Measurements from ENCODE around the gene ZNF764.
"Not testable (repeated sequence)": the region's sequence is repeated elsewhere in the genome, so short reads cannot be mapped to it uniquely, and the experiment has no call there.

Gene ZNF764

DNA sequence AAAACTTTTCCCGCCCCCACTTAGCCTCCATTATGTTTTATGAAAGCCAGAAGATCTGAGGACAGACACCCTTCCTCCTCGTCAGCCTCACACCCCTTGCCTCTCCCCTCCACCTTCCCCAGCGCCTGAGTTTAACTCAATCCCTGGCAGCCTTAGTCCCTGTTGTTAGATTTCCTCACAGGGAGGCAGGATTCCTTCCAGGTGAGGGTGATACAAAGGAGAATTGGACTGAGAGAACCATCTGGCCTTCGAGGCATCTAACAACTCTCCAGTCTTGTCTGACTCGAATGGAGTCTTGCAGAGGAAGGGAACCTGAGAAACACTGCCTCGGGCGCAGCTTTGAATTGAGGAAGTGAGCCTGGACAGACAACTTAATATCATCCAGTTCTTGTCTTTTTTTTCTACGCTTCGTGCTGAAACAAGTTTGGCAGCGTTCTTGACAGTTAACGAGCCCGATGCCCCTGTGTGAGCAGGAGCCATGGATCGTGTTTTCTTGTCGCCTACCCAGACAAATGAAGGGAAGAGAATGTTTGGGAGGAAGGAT lies 30.5 kb downstream of the ZNF764 start:
- Histone ChIP-seq H3K9ac (ENCODE audit: low read depth in 1 of 2, low read length in 2 of 2) (peak overlapping the region; percentile 84 to 96), H3K36me3 (ENCODE audit: control insufficient read depth in 2 of 2, insufficient read depth in 2 of 2, low read length in 2 of 2) (peaks cover 5 to 16% of the 10 kb centered on the region in 2 donors), H3K27me3 (ENCODE audit: control insufficient read depth in 2 of 2, insufficient read depth in 2 of 2, low read length in 2 of 2) (no peaks in the 10 kb centered on the region), H3K4me3 (ENCODE audit: low read length in 2 of 2) (peak overlapping the region; percentile 53 to 71), H3K4me1 (ENCODE audit: control insufficient read depth in 2 of 2, insufficient read depth in 2 of 2, low read length in 2 of 2) (peaks cover 8 to 25% of the 10 kb centered on the region in 2 donors), H3K27ac (ENCODE audit: low read depth in 2 of 2, low read length in 2 of 2) (peak overlapping the region; percentile 98), H3K9me3 (ENCODE audit: control insufficient read depth in 2 of 2, low read length in 2 of 2) (no peaks in the 10 kb centered on the region)

GRCh38 chr16:30526823-30527634 lies 31.1 kb downstream of the ZNF764 start:
- H3K9me3 ChIP-seq (ENCODE audit: control insufficient read depth in 2 of 2, low read length in 2 of 2) = no peaks in the 10 kb centered on the region
- H3K27me3 ChIP-seq (ENCODE audit: control insufficient read depth in 2 of 2, insufficient read depth in 2 of 2, low read length in 2 of 2) = no peaks in the 10 kb centered on the region
- peak overlapping the region; percentile 84 to 96 for H3K9ac ChIP-seq (ENCODE audit: low read depth in 1 of 2, low read length in 2 of 2)
- peak overlapping the region; percentile 98 for H3K27ac ChIP-seq (ENCODE audit: low read depth in 2 of 2, low read length in 2 of 2)
- H3K4me1 ChIP-seq (ENCODE audit: control insufficient read depth in 2 of 2, insufficient read depth in 2 of 2, low read length in 2 of 2) = peaks cover 11 to 27% of the 10 kb centered on the region in 2 donors
- H3K36me3 ChIP-seq (ENCODE audit: control insufficient read depth in 2 of 2, insufficient read depth in 2 of 2, low read length in 2 of 2) = peaks cover 5 to 11% of the 10 kb centered on the region in 2 donors
- peak overlapping the region; percentile 80 to 91 for H3K4me3 ChIP-seq (ENCODE audit: low read length in 2 of 2)

DNA sequence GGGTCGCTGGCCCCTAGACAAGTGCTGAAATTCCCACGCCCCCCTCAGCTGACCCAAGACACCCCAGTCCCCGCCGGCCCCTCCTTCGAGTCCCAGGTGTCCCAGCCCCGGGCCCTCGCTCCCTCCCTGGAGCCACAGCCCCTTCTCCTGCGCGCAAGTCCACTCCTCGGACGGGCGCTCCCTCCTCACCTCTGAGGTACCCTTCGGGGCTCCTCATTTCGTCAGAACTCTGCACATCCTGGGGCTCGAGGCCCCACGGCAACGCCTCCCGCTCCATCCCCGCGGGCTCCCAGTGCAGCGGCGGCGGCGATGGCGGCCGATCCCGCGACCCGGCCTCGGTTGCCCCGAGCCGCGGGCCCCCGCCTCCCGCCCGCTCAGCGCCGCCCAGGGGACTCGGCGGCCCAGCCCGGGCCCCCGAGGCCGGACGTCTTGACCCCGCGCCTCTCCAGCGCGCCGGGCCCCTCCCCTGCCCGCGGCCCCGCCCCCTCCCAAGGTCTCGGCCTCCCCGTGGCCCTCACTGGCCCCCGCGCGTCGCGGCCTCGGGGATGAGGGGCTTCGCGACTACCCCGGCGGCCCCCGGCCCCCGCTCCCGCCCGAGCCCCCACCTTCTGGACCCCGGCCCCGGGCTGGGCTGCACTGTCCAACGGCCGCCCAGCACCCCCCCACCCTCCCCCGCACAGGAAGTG lies 31.9 kb downstream of the ZNF764 start, which contains the start of gene ZNF768:
Gene ZNF768 (minus strand): TSS at position 430 of the 686 bp plus-strand sequence. CDS start 153 bp downstream, at position 277.
- Histone ChIP-seq H3K27me3 (ENCODE audit: control insufficient read depth in 2 of 2, insufficient read depth in 2 of 2, low read length in 2 of 2) (no peaks in the 10 kb centered on the region), H3K9ac (ENCODE audit: low read depth in 1 of 2, low read length in 2 of 2) (peak within 1 kb of the TSS; percentile 84 to 96), H3K36me3 (ENCODE audit: control insufficient read depth in 2 of 2, insufficient read depth in 2 of 2, low read length in 2 of 2) (peaks cover 5 to 10% of the 10 kb centered on the region in 2 donors), H3K4me1 (ENCODE audit: control insufficient read depth in 2 of 2, insufficient read depth in 2 of 2, low read length in 2 of 2) (peaks cover 17 to 28% of the 10 kb centered on the region in 2 donors), H3K27ac (ENCODE audit: low read depth in 2 of 2, low read length in 2 of 2) (peak within 1 kb of the TSS; percentile 98), H3K9me3 (ENCODE audit: control insufficient read depth in 2 of 2, low read length in 2 of 2) (no peaks in the 10 kb centered on the region), H3K4me3 (ENCODE audit: low read length in 2 of 2) (peak within 1 kb of the TSS; percentile 80 to 91)

DNA sequence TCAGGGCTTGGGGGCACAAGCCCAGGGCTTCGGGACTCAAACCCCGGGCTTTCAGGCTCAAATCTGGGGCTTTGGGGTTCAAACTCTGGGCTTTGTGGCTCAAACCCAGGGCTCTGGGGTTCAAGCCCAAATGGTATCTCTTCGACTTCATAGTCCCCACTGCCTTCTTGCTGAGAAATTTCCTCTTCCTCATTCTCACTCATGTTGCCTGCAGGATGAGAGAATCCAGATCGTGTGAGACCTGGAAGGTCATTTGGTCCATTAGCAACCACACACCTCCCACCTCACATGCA lies 32.4 kb downstream of the ZNF764 start:
- peak overlapping the region; percentile 98 for H3K27ac ChIP-seq (ENCODE audit: low read depth in 2 of 2, low read length in 2 of 2)
- H3K9me3 ChIP-seq (ENCODE audit: control insufficient read depth in 2 of 2, low read length in 2 of 2) = no peaks in the 10 kb centered on the region
- peak overlapping the region; percentile 72 to 78 for H3K4me3 ChIP-seq (ENCODE audit: low read length in 2 of 2)
- peak overlapping the region; percentile 54 to 96 for H3K9ac ChIP-seq (ENCODE audit: low read depth in 1 of 2, low read length in 2 of 2)
- peaks cover 5 to 6% of the 10 kb centered on the region in 2 donors for H3K36me3 ChIP-seq (ENCODE audit: control insufficient read depth in 2 of 2, insufficient read depth in 2 of 2, low read length in 2 of 2)
- H3K27me3 ChIP-seq (ENCODE audit: control insufficient read depth in 2 of 2, insufficient read depth in 2 of 2, low read length in 2 of 2) = no peaks in the 10 kb centered on the region
- H3K4me1 ChIP-seq (ENCODE audit: control insufficient read depth in 2 of 2, insufficient read depth in 2 of 2, low read length in 2 of 2) = peaks cover 17 to 25% of the 10 kb centered on the region in 2 donors

DNA sequence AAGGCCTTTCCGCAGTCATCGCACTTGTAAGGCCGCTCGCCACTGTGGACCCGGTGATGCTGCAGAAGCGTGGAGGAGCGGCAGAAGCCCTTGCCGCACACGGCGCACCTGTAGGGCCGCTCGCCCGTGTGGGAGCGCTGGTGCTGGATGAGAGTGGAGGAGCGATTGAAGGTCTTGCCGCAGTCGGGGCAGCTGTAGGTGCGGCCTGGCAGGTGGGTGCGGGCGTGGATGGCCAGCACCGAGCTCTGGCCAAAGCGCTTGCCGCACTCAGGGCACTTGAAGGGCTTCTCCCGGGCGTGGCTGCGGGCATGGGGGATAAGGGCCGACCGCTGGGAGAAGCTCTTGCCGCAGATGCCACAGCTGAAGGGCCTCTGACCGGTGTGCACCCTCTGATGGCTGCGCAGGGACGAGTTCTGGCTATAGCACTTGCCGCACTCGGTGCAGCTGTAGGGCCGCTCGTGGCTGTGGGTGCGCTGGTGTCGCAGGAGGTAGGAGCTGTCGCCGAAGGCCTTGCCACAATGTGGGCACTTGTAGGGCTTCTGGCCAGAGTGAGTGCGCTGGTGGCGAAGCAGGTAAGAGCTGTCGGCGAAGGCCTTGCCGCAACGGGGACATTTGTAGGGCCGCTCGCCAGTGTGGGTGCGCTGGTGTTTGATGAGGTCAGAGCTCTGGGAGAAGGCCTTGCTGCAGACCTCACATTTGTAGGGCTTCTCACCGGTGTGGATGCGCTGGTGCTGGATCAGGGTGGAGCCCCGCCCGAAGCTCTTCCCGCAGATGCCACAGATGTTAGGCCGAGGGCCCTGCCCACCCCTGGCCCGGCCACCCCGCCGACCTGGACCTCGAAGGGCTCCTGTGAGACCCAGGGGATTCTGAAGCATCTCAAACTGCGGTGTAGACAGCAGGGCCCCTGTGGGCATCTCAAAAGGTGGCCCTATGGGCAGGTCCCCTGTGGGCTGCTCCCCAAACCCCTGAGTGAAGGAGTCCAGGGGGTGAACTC lies 33.3 kb downstream of the ZNF764 start:
- Histone ChIP-seq H3K9me3 (ENCODE audit: control insufficient read depth in 2 of 2, low read length in 2 of 2) (no peaks in the 10 kb centered on the region), H3K9ac (ENCODE audit: low read depth in 1 of 2, low read length in 2 of 2) (no peak overlapping the region), H3K27me3 (ENCODE audit: control insufficient read depth in 2 of 2, insufficient read depth in 2 of 2, low read length in 2 of 2) (no peaks in the 10 kb centered on the region), H3K36me3 (ENCODE audit: control insufficient read depth in 2 of 2, insufficient read depth in 2 of 2, low read length in 2 of 2) (peaks cover 5 to 8% of the 10 kb centered on the region in 2 donors), H3K4me1 (ENCODE audit: control insufficient read depth in 2 of 2, insufficient read depth in 2 of 2, low read length in 2 of 2) (peaks cover 17 to 20% of the 10 kb centered on the region in 2 donors), H3K27ac (ENCODE audit: low read depth in 2 of 2, low read length in 2 of 2) (no peak overlapping the region), H3K4me3 (ENCODE audit: low read length in 2 of 2) (no peak overlapping the region)

DNA sequence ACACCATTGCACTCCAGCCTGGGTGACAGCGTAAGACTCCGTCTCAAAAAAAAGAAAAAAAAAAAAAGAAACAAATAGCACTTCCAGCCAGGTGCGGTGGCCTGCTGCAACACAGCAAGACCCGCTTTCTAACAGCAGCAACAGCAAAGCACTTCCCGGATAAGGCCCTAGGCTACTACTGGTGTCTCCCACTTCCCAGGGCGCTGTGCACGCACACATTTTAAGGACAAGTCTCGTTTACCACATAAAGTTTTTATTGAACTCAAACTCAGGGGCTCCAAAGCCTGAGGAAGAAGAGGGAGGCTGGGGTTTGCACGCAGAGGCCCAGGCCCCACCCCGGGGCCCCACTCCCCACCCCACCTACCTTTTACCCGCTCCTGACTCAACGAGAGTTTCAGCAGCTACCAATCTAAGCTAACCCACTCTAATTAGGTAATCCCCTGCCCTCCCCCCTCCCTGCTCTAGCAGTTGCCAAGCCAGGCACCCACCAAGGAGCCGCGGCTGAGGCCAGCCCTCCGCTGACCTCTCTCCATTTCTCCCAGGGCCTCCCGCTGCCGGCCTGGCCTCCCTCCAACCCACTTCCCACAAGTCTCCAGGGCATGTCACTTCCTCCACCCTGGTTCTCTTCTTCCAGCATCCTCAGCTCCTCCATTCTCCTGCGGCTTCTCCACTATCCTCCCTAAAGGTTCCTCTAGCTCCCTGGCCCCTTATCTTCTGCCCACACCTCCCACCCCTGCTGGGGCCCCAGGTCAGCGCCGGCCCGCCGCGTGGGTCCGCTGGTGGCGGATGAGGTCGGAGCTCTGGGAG lies 34.2 kb downstream of the ZNF764 start:
- Histone ChIP-seq H3K36me3 (ENCODE audit: control insufficient read depth in 2 of 2, insufficient read depth in 2 of 2, low read length in 2 of 2) (peaks cover 5 to 8% of the 10 kb centered on the region in 2 donors), H3K4me1 (ENCODE audit: control insufficient read depth in 2 of 2, insufficient read depth in 2 of 2, low read length in 2 of 2) (peaks cover 17 to 20% of the 10 kb centered on the region in 2 donors), H3K9ac (ENCODE audit: low read depth in 1 of 2, low read length in 2 of 2) (no peak overlapping the region), H3K27me3 (ENCODE audit: control insufficient read depth in 2 of 2, insufficient read depth in 2 of 2, low read length in 2 of 2) (no peaks in the 10 kb centered on the region), H3K27ac (ENCODE audit: low read depth in 2 of 2, low read length in 2 of 2) (no peak overlapping the region), H3K4me3 (ENCODE audit: low read length in 2 of 2) (no peak overlapping the region), H3K9me3 (ENCODE audit: control insufficient read depth in 2 of 2, low read length in 2 of 2) (no peaks in the 10 kb centered on the region)

DNA sequence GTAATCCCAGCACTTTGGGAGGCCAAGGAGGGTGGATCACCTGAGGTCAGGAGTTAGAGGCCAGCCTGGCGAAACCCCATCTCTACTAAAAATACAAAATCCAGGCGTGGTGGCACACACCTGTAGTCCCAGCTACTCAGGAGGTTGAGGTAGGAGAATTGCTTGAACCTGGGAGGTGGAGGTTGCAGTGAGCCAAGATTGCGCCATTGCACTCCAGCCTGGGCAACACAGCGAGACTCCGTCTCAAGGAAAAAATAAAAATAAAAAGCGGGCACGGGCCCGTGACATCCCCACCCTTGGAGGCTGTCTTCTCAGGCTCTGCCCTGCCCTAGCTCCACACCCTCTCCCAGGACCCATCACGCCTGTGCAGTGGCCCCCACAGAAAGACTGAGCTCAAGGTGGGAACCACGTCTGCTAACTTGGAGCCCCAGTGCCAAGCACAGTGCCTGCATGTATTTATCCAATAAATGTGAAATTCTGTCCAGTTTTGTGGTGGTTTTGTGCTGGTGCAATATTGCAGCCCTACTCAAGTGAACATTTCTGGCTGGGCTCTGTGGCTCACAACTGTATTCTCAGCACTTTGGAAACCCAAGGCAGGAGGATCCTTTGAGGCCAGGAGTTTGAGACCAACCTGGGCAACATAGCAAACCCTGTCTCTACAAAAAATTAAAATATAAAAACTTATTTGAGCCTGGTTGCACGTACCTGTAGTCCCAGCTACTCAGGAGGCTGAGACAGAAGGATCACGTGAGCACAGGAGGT lies 35.3 kb downstream of the ZNF764 start:
- H3K4me1 ChIP-seq (ENCODE audit: control insufficient read depth in 2 of 2, insufficient read depth in 2 of 2, low read length in 2 of 2) = peaks cover 13 to 14% of the 10 kb centered on the region in 2 donors
- H3K9me3 ChIP-seq (ENCODE audit: control insufficient read depth in 2 of 2, low read length in 2 of 2); H3K4me3 ChIP-seq (ENCODE audit: low read length in 2 of 2); H3K27me3 ChIP-seq (ENCODE audit: control insufficient read depth in 2 of 2, insufficient read depth in 2 of 2, low read length in 2 of 2); H3K9ac ChIP-seq (ENCODE audit: low read depth in 1 of 2, low read length in 2 of 2); H3K36me3 ChIP-seq (ENCODE audit: control insufficient read depth in 2 of 2, insufficient read depth in 2 of 2, low read length in 2 of 2): not testable (repeated sequence)
- peak overlapping the region; percentile 57 to 67 for H3K27ac ChIP-seq (ENCODE audit: low read depth in 2 of 2, low read length in 2 of 2)

GRCh38 chr16:30521873-30522641 lies 36.1 kb downstream of the ZNF764 start:
- Histone ChIP-seq H3K4me1 (ENCODE audit: control insufficient read depth in 2 of 2, insufficient read depth in 2 of 2, low read length in 2 of 2) (peaks cover 7 to 9% of the 10 kb centered on the region in 2 donors), H3K36me3 (ENCODE audit: control insufficient read depth in 2 of 2, insufficient read depth in 2 of 2, low read length in 2 of 2) (peaks cover 5 to 11% of the 10 kb centered on the region in 2 donors), H3K9me3 (ENCODE audit: control insufficient read depth in 2 of 2, low read length in 2 of 2) (no peaks in the 10 kb centered on the region), H3K9ac (ENCODE audit: low read depth in 1 of 2, low read length in 2 of 2) (peak overlapping the region in 1 of 2 donors; percentile 20), H3K27me3 (ENCODE audit: control insufficient read depth in 2 of 2, insufficient read depth in 2 of 2, low read length in 2 of 2) (no peaks in the 10 kb centered on the region), H3K4me3 (ENCODE audit: low read length in 2 of 2) (no peak overlapping the region), H3K27ac (ENCODE audit: low read depth in 2 of 2, low read length in 2 of 2) (peak overlapping the region; percentile 57 to 67)

Data from mucosa of rectum (tissue), 2 donors.